ENCODE results near the gene CEP83. TPM values are rescaled to one million over a fixed set of nuclear protein-coding genes. Genes with fewer than 3 reads are reported as not detected.

The CEP83 gene, protein sequence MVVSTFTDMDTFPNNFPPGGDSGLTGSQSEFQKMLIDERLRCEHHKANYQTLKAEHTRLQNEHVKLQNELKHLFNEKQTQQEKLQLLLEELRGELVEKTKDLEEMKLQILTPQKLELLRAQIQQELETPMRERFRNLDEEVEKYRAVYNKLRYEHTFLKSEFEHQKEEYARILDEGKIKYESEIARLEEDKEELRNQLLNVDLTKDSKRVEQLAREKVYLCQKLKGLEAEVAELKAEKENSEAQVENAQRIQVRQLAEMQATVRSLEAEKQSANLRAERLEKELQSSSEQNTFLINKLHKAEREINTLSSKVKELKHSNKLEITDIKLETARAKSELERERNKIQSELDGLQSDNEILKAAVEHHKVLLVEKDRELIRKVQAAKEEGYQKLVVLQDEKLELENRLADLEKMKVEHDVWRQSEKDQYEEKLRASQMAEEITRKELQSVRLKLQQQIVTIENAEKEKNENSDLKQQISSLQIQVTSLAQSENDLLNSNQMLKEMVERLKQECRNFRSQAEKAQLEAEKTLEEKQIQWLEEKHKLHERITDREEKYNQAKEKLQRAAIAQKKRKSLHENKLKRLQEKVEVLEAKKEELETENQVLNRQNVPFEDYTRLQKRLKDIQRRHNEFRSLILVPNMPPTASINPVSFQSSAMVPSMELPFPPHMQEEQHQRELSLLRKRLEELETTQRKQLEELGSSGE
- total RNA-seq (2022; extraction: Qiagen RNA extraction; ENCODE audit: low read depth), result 6.9 to 10.4 TPM (median 9.9 TPM) in 5 replicates

DNA sequence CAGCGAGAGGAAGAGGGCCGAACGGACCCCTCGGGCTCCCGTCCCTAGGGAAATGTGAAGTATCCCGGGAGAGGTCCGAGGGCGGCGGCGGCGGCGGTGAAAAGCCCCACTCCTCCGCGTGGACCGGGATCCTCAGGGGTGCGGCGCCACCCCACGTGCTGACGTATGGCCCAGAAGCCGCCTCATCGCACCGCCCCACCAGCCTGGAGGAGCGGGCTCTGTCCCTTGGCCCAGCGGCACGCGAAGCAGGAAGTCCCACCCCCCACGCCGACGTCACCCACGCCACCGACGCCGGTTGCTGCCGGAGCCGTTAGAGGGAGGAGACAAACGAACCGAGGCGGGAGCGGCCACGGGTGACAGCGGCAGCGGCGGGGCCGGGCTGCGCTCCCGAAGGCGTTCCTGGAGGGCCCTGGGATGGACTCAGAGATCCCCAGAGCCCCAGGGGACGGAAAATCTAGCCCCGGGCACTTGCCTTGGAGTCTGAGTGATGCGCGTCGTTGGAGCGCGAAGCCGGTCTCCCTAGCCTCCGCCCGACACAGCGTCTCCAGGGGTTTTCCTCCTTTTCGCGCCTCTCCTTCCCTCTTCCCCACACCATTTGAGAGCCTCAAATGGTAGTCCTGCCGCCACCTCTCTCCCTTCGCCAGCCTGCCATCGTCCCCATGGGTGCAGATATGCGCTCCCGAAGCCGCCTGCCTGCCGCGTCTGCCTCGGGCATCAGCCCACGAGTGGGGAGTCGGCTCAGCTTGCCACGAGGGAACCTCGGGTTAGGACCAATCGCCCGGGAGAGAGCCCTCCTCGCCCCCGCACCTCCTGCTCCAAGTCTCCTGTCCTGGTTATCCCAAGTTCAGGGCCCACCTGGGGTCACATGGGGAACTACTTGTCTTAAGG, at the start of gene CEP83:
CEP83 (minus strand) TSS at position 140 of the 888 bp plus-strand sequence. CDS start 47,377 bp downstream, outside the sequence.

Other genes starting within 250 kb of the CEP83 start
- 1.0 to 1.5 TPM (median 1.3 TPM) in 5 replicates for gene TMCC3, start 190.7 kb upstream of the CEP83 start, total RNA-seq (2022; extraction: Qiagen RNA extraction; ENCODE audit: low read depth)